Iris pigment epithelial cell (primary cell): ENCODE results near the gene UVRAG.

Experiments used
- DNase-seq: peaks from one replicate; pipeline ENCODE4 v3.0.0-alpha.2; 2011; ENCODE audit warnings: low read depth

The UVRAG gene

GRCh38 chr11:75809991-75810390 is 5.0 kb upstream of the UVRAG start:
- DNase-seq: no peak

- no peak for DNase-seq
Measured at GRCh38 chr11:75810637-75811390, 4.2 kb upstream of the UVRAG start.

GRCh38 chr11:75811485-75811884 is 3.5 kb upstream of the UVRAG start:
- no peak for DNase-seq

- DNase-seq: no peak
Measured at GRCh38 chr11:75812542-75813040, 2.4 kb upstream of the UVRAG start.

GRCh38 chr11:75813124-75813523 is 1.9 kb upstream of the UVRAG start:
- DNase-seq: no peak

GRCh38 chr11:75813622-75814039 is 1.4 kb upstream of the UVRAG start:
- peak; percentile 44 for DNase-seq

- no peak for DNase-seq
Measured at GRCh38 chr11:75814363-75814676, 690 bp upstream of the UVRAG start.

GRCh38 chr11:75815345-75816168 is 547 bp downstream of the UVRAG start:
- peak; percentile 47 for DNase-seq

GRCh38 chr11:75816561-75817239 is 1.7 kb downstream of the UVRAG start:
- no peak for DNase-seq

GRCh38 chr11:75820645-75821044 is 5.6 kb downstream of the UVRAG start:
- DNase-seq: peak; percentile 83

GRCh38 chr11:75821202-75821601 is 6.2 kb downstream of the UVRAG start:
- DNase-seq: no peak

- DNase-seq: no peak
Measured at GRCh38 chr11:75822541-75822940, 7.5 kb downstream of the UVRAG start.

- DNase-seq: no peak
Measured at GRCh38 chr11:75823415-75823814, 8.4 kb downstream of the UVRAG start.

GRCh38 chr11:75823946-75824345 is 8.9 kb downstream of the UVRAG start:
- DNase-seq: no peak

- DNase-seq: peak; percentile 49
Measured at GRCh38 chr11:75826461-75827230, 11.6 kb downstream of the UVRAG start.

- DNase-seq: no peak
Measured at GRCh38 chr11:75827562-75827961, 12.6 kb downstream of the UVRAG start.

- DNase-seq: no peak
Measured at GRCh38 chr11:75831915-75832502, 17.0 kb downstream of the UVRAG start.

- no peak for DNase-seq
Measured at GRCh38 chr11:75834728-75835127, 19.7 kb downstream of the UVRAG start.

- no peak for DNase-seq
Measured at GRCh38 chr11:75836417-75836816, 21.4 kb downstream of the UVRAG start.

- DNase-seq: peak; percentile 45
Measured at GRCh38 chr11:75839851-75840250, 24.8 kb downstream of the UVRAG start.

- no peak for DNase-seq
Measured at GRCh38 chr11:75840522-75840921, 25.5 kb downstream of the UVRAG start.

GRCh38 chr11:75841739-75842138 is 26.7 kb downstream of the UVRAG start:
- DNase-seq: no peak
